T1000 (cell line): ENCODE results near the gene PSPC1.
"Not testable (repeated sequence)": the region's sequence is repeated elsewhere in the genome, so short reads cannot be mapped to it uniquely, and the experiment has no call there.

Experiments
- DNase-seq: peaks from one replicate; lab custom pipeline; 2025; ENCODE audit warnings: mixed read lengths; lab: John Stamatoyannopoulos, UW

Gene PSPC1, protein sequence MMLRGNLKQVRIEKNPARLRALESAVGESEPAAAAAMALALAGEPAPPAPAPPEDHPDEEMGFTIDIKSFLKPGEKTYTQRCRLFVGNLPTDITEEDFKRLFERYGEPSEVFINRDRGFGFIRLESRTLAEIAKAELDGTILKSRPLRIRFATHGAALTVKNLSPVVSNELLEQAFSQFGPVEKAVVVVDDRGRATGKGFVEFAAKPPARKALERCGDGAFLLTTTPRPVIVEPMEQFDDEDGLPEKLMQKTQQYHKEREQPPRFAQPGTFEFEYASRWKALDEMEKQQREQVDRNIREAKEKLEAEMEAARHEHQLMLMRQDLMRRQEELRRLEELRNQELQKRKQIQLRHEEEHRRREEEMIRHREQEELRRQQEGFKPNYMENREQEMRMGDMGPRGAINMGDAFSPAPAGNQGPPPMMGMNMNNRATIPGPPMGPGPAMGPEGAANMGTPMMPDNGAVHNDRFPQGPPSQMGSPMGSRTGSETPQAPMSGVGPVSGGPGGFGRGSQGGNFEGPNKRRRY

DNA sequence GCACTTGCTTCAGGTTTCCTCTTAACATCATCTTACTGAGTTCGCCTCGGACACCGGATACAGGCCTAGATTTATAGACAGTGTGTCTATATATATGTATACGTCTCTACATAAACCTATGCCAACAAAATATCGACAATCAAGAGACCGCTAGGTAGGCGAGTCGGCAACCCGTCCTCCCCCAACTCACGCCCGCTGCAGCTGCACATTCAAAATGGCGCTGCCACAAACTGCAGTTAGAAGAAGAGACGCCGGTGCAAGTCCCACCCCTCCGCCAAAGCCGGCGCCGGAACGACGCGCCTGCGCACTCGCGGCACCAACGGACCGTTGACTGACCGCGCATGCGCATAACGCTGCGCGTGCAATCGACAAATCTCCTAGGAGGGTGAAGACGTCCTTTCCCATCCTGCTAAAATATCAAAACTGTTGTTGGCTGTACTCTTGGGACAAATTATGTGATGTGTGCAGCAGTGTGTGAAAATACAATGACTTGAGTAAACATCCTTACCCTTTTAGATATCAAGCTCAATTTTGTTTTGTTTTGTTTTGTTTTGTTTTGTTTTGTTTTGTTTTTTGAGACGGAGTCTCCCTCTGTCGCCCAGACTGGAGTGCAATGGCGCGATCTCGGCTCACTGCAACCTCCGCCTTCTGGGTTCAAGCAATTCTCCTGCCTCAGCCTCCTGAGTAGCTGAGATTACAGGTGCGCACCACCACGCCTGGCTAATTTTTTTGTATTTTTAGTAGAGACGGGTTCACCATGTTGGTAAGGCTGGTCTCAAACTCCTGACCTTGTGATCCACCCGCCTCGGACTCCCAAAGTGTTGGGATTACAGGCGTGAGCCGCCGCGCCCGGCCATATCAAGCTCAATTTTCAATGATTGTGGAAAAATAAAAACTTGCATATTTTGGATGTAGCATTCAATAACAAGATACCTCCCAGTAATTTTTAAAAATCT is at the start of gene PSPC1:
Gene PSPC1, minus strand, starts transcription at position 219 of the 956 bp plus-strand sequence. Its CDS starts 188 bp downstream, at position 31.
- DNase-seq = peak; percentile 93

DNA sequence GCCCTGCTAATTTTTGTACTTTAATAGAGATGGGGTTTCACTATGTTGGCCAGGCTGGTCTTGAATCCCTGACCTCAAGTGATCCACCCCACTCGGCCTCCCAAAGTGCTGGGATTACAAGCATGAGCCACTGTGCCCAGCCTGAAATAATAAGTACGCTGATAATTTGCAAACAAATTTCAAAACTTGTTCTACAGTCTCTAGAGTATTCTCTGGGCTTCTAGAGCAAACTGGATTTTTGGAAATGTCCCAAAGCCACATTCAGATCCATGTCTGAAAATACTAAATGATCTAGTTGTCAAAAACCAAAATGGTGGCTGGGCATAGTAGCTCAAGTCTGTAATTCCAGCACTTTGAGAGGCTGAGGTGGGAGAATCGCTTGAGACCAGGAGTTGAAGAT is 39.9 kb upstream of the PSPC1 start:
- no peak for DNase-seq

GRCh38 chr13:19818223-19818842 is 35.6 kb upstream of the PSPC1 start:
- no peak for DNase-seq

- DNase-seq = no peak
Observed at GRCh38 chr13:19817510-19818158, 34.9 kb upstream of the PSPC1 start.

- DNase-seq = no peak
Observed at GRCh38 chr13:19817106-19817505, 34.4 kb upstream of the PSPC1 start.

- DNase-seq = not testable (repeated sequence)
Observed at GRCh38 chr13:19815842-19816241, 33.1 kb upstream of the PSPC1 start.

DNA sequence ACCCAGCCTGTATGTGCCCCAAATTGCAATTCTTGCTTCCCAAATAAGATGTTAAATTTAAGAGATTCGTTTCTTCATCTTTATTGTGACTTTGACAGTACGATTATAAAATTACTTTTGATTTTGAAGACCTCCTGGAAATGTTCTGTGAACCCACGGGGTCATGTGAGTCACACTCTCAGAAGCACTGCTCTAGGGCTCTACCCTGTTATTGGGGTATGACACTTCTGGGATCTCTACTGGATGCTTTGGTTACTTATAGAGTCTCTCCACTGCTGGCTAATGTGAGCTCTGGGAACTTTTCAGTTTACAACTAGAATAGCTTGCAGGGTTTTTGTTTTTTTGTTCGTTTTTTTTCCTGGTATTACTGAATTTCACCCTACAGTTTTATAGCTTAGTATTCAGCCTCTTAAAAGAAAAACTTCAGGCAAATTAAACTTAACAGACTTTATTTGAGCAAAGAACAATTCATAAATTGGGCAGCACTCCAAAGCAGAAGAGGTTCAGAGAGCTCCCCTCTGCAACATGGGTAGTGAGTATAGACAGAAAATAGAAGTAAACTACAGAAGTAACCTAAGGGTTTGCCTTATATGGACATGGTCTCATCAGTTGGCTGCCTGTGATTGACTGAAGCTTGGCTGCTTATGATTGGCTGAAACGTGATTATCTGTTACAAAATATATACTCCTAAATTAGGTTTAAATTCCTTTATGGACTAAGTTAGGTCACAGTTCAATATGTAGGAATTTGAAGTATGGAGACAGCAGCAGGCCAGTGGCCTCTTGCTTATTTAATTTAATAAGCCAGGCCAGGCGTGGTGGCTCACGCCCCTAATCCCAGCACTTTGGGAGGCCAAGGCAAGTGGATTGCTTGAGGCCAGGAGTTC is 28.5 kb upstream of the PSPC1 start:
- no peak for DNase-seq

DNA sequence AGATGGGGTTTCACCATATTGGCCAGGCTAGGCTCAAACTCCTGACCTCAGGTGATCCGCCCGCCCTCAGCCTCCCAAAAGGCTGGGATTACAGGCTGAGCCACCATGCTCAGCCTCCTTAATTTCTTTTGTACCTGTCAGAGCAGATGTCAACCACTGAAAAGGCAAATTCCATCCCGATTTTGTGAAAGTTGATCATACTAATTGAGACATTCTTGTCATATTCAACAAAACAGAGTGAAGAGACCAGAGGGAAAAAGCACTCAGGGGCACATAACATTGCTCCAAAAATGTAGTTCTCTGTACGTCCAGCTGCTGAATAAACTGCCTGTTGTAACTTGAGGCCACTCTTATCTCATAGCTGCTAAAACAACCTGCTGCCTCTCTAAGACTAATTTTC is 27.4 kb upstream of the PSPC1 start:
- no peak for DNase-seq

DNA sequence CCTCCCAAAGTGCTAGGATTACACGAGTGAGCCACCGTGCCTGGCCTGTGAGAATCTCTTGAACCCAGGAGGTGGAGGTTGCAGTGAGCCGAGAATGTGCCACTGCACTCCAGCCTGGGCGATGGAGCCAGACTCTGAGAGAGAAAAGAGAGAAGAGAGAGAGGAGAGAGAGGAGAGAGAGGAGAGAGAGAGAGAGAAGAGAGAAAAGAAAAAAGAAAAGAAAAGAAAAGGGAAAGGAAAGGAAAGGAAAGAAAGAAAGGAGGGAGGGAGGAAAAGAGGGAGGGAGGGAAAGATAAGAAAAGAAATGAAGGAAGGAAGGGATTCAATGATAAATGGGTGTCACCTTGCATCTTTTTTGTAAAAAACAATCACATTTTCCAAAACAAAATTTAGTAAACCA is 23.0 kb upstream of the PSPC1 start:
- DNase-seq = no peak

DNA sequence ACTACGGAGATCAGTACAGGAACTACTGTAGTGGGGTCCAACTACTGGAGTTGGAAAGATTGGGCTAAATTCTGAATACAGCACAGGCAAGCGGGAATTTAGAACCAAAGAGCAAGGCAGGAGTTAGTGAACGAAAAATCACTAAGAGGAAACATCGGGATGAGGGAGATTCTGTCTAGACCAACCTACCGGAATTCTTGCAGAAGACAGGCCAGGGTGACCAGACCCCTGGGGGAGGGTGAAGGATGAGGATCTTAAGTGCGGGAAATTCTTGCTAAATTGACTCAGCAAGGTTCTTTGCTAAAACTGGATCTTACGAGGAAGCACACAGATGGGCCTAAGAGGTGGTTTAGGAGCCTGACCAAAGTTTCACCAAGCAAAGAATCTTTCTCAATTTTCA is 13.2 kb upstream of the PSPC1 start:
- DNase-seq = no peak

DNA sequence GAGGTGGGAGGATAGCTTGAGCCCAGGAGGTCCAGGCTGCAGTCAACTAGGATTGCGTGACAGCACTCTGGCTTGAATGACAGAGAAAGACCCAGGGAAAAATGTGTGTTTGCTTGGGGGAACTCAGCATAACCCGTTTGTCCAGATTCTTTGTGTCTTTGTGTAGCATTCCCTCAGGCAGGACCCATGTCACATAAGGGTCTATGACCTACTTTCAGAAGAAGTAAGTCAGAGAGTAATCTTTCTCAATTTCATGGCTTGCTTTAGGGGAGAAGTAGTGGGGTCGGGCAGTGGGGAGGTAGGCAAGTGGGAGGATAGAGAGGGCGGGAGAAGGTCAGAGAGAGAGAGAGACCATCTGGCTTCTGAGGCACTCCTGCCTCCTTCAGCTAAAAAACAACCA is 11.9 kb upstream of the PSPC1 start:
- no peak for DNase-seq

GRCh38 chr13:19791953-19792537 is 9.3 kb upstream of the PSPC1 start:
- no peak for DNase-seq

DNA sequence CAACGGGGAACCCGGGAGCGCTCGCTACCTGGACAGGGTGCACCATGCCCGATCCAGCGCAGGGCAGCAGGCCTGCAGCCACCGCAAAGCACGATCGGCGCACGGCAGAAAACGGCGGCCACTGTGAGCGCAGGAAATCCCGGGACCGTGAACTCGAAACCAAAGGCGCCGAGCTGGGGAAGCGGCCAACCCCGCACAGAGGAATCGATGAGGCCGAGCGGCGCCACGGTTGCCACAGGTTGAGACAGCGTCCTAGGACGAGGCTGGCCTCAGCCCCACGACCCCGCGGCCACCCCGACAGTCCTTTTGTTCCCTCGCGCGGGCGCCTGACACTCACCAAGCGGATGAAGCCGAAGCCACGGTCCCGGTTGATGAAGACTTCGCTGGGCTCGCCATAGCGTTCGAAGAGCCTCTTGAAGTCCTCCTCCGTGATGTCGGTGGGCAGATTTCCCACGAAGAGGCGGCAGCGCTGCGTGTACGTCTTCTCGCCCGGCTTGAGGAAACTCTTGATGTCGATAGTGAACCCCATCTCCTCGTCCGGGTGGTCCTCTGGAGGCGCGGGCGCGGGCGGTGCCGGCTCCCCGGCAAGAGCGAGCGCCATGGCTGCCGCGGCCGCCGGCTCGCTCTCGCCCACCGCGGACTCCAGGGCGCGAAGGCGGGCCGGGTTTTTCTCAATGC is 557 bp downstream of the PSPC1 start:
- DNase-seq = no peak

- DNase-seq = no peak
Observed at GRCh38 chr13:19781526-19781925, 1.2 kb downstream of the PSPC1 start.

DNA sequence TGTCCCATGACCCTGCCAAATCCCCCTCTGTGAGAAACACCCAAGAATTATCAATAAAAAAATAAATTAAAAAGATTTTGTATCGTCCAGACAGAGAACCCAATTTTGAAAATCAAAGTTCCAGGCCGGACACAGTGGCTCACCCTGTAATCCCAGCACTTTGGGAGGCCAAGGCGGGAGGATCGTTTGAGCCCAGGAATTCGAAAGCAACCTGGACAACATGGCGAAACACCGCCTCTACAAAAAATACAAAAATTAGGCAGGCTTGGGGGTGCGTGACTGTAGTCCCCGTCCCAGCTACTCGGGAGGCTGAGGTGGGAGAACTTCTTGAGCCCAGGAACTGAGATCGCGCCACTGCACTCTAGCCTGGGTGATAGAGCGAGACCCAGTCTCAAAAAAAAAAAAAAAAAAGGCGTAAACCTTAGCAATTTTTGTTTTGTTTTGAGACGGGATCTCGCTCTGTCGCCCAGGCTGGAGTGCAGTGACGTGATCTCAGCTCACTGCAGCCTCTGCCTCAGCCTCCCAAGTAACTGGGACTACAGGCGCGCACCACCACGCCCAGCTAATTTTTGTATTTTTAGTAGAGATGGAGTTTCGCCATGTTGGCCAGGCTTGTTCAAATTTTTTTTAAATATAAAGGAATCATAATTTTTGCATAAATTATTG is 1.9 kb downstream of the PSPC1 start:
- not testable (repeated sequence) for DNase-seq

DNA sequence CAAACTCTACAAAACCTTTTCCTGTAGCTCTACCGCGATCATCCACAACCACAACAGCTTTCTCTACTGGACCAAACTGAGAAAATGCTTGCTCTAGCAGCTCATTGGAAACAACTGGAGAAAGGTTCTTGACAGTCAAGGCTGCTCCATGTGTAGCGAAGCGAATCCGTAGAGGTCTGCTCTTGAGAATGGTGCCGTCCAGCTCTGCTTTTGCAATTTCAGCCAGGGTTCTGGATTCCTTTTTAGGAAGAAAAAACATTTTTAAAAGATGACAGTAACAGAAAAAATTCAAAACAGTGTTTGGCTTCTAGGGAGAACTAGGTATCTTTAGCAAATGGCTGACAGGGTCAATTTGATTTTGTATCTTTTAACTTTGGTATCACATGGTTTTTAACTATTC is 10.4 kb downstream of the PSPC1 start:
- no peak for DNase-seq

- DNase-seq = no peak
Observed at GRCh38 chr13:19769854-19770253, 12.9 kb downstream of the PSPC1 start.

DNA sequence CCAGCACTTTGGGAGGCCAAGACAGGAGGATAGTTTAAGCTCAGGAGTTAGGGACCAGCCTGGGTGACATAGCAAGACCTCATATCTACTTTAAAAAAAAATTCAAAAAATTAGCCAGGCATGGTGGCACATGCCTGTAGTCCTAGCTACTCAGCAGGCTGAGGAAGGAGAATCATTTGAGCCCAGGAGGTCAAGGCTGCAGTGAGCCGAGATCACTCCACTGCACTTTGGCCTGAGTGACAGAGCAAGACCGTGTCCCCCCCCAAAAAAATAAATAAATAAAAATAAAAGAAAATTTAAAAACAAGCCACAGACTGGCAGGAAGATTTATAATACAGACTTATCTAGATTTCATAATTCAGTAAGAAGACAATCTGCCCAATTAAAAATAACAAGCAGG is 14.8 kb downstream of the PSPC1 start:
- no peak for DNase-seq

GRCh38 chr13:19766591-19766990 is 16.2 kb downstream of the PSPC1 start:
- DNase-seq = no peak
